HG03103 (cell line): Measurements from ENCODE around the gene QPCT.

Source experiments
- ATAC-seq: cut with Tn5 transposase; IDR thresholded peaks from one replicate; pipeline ENCODE4 v1.9.1; 2021; ENCODE audit warnings: low read depth; ENCODE audit not compliant: unreplicated experiment

Gene QPCT

DNA sequence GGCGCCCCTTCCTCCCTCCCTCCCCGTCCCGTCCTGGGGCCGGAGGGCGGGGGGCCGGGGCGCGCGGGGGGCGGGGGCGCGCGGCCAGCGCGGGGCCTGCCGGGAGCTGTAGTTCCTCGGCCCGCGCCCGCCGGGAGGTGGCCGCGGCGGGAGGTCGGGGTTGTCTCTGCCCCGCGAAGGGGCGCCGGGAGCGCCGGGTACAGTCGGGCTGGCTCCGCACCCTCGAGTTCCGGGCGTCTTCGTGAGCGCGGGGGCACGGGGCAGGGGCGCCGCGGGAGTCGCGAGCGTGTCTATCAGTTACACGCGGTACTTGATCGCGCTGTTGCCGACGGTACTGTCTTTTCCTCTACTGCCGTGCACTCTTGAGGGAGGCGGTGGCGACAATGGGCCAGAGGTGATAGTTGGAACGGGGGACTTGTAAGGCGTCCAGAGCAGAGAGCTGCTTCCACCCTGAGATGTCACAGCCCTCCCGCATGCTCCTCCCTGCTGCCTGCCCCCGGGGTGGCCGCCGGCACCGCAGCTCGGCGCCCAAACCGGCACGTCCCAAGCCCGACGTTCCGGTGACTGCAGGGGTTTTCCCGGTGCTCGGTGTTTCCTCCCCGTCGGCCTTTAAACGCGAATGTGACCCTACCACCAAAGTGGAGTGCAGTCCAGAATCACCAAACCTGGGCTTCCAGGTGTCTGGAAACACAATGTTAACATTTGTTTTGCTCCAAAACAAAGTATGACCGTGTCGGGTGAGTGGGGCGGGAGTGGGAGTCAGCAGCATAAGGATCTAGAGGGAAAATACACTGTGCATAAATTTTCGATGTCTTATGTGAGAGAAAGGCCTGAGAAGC, 19.4 kb upstream of the QPCT start, which contains the start of gene PRKD3:
PRKD3 (minus strand) TSS at position 48 of the 839 bp plus-strand sequence. CDS start 8,309 bp downstream, outside the sequence.
- ATAC-seq: peak; percentile 59

DNA sequence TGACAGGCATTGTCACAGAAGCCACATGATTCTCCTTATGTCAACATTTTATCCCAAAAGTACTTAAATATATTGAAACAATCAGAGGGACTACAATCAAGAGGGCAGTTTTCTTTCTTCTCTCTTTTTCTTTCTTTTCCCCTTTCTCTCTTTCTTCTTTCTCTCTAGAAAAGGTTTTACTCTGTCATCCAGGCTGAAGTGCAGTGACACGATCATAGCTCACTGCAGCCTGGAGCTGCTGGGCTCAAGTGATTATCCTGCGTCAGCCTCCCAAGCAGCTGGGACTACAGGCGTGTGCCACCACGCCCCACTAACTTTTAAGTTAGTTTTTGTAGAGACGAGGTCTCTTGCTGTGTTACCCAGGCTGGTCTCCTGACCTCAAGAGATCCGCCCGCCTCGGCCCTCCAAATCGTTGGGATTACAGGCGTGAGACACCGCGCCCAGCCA, 18.8 kb upstream of the QPCT start:
- no peak for ATAC-seq

DNA sequence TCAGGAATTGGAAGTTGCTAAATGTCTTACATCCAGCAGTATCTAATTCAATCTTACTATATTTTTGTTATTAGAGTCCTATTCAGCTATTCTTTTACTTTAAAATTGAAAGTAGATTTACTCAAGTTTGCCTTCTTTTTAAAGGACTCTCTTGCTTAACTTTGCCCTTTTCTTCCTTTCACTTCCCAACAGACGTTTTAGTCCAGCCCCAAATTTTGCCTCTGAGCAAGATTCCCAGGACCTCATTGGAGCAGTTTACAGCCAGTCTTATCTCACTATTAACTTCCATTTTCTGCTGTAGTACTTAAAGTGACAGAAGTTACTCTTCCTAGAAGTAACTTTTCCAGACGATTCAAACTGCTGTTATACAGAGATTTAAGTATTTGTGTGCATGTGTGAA, 18.1 kb upstream of the QPCT start:
- ATAC-seq: no peak

GRCh38 chr2:37326866-37327634, 17.4 kb upstream of the QPCT start:
- ATAC-seq: no peak

- ATAC-seq: no peak
Observed at GRCh38 chr2:37330681-37331080, 13.7 kb upstream of the QPCT start.

GRCh38 chr2:37332560-37332959, 11.9 kb upstream of the QPCT start:
- no peak for ATAC-seq

DNA sequence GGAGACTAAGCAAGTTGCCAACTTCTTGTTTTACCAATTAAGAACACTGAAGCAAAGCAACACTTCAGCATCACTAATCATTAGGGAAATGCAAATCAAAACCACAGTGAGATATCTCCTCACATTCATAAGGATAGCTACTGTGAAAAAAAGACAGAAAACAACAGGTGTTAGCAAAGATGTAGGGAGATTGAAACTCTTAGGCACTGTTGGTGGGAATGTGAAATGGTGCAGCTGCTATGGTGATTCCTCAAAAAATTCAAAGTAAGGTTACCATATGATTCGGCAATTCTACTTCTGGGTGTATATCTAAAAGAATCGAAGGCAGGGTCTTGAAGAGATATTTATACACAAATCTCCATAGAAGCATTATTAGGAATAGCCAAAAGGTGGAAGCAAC, 11.2 kb upstream of the QPCT start:
- ATAC-seq: no peak

- no peak for ATAC-seq
Observed at GRCh38 chr2:37335604-37336003, 8.8 kb upstream of the QPCT start.

- ATAC-seq: no peak
Observed at GRCh38 chr2:37337620-37338280, 6.7 kb upstream of the QPCT start.

DNA sequence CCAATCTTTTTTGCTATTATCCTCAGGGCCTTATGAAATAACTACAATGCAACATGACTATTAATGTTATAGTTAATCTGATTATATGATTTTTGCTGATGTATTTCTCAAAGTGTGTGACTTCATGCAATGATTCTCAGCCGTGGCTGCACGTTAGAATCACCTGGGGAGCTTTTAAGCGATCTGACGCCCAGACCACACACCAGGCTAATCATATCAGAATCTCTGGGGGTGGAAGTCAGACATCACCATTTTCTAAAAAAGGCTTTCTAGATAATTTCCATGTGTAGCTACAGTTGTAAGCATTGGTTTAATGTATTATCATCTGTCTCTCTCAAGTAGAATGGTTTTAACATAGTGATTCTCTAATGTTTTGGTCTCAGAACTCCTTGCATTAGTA, 5.5 kb upstream of the QPCT start:
- ATAC-seq: no peak

DNA sequence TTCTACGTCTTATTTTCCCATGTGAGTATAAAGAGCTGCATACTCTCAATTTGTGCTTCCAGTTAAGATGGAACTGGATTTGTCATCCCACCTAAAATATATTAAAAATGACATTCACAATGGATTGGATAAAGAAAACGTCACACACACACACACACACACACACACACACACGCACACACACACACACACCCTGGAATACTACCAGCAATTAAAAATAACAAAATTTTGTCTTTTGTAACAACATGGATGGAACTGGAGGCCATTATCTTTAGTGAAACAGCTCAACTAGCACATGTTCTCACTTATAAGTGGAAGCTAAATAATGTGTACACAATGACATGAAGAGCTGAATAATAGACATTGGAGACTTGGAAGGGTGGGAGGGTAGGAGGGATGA, 3.8 kb upstream of the QPCT start:
- no peak for ATAC-seq

DNA sequence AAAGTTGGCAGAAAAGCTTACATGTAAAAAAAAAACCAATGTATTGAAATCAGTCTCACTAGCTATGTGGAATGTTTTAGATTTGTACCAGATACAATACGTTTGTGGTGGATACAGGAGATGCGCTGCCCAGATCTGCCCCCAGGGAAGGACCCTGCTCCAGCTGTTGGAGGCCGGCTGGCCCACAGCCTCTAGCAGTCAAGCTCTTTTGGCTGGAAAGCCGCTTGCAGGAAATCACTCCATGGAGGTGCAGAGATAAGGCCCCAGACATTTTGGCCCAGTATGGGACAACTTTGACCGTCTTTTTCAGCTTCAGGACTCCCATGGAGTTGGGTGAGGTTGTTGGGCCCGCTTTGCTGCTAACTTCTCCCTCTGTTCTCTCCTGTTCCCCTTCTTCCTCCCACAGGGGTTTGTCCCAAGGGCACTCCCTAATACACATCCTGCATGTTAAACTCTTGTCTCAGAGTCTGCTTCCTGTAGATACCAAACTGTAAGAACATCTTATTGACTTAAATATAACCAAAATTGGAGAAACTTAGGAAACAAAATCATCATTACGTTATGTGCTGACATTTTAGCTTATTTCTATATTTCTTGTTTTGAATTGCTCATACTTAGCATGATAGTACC, 1.7 kb upstream of the QPCT start:
- ATAC-seq: no peak

GRCh38 chr2:37343537-37344434, 644 bp upstream of the QPCT start:
- ATAC-seq: no peak

DNA sequence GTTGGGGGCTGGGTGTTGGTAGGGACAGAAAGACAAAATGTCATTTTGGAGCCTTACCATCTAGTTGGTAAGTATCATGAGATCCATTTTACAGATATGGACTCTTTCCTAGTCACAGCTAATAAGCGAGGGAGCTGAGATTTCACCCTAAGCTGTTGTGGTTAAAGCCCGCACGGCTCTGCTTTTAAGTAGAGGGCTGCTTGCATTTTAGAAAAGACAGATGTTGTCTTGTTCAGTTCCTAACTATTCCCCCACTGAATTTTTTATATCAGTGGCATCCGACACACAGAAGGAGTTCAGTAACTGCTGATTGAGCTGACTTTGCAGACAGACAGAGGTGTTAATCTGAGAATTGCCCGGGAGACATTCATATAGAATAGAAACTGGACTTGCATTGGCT, 3.7 kb downstream of the QPCT start:
- no peak for ATAC-seq

- ATAC-seq: no peak
Observed at GRCh38 chr2:37349231-37349860, 4.9 kb downstream of the QPCT start.

DNA sequence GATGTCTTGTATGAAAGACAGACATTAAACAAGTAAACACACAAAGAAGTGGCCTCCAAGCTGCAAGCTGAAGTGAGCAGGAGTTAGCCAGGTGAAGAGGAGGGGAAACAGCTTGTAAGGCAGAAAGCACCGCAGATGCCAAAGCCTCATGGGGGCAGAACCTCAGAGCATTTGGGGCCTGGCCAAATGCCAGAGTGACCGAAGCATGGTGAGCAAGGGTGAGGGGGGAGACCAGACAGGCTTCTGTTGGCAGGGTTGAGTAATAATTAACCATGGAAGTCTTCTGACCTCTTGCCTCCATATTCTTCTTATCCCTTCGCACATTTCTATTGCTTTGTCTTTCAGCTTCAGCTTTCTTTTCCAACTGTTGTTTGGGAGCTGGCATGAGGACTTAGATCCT, 5.6 kb downstream of the QPCT start:
- ATAC-seq: no peak

- no peak for ATAC-seq
Observed at GRCh38 chr2:37354531-37354930, 10.1 kb downstream of the QPCT start.

DNA sequence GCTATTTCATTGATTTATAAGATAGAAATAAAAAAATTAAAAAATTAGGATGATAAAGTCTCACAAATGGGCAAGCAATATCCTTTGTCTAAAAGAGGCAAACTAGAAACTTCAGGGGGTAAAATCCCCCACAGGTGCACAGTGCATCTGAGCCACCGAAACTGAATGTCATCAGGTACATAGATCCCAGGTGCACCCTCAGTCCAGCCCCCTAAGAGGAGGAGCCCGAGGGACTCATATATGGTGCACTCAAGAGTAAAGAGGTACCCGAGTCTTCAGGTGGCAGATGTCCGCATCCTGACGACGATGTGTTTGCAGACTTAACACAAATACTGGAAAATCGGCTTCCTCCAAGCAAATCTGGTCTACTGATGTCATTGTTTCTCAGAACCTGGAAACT, 11.3 kb downstream of the QPCT start:
- no peak for ATAC-seq

GRCh38 chr2:37356299-37356698, 11.9 kb downstream of the QPCT start:
- ATAC-seq: no peak
